Thymus (tissue), 11 donors: ENCODE measurements around the gene PLXNA4. TPM values are rescaled to one million over a fixed set of nuclear protein-coding genes. Genes with fewer than 3 reads are reported as not detected.
A peak's percentile ranks its signal among the peaks of the same experiment; 100 is the strongest.

ENCODE experiments used
- DNase-seq, 9 donors: peaks; one replicate each; pipeline ENCODE4 v3.0.0-alpha.2; 2013; ENCODE audit warnings: low spot score in 9 of 9, low read depth in 6 of 9, missing footprints in 1 of 9
- H3K27ac ChIP-seq, 2 donors: one replicate each; pipeline ENCODE4 v1.5.1; 2013; ENCODE audit warnings: control low read depth in 1 of 2, low read depth in 1 of 2, low read length in 1 of 2, mild to moderate bottlenecking in 1 of 2, moderate library complexity in 1 of 2
- H3K27me3 ChIP-seq, 2 donors: one replicate each; pipeline ENCODE4 v1.5.1; 2013; ENCODE audit warnings: low read length in 1 of 2; ENCODE audit not compliant: control insufficient read depth in 2 of 2, insufficient read depth in 1 of 2
- H3K36me3 ChIP-seq, 2 donors: one replicate each; pipeline ENCODE4 v1.5.1; 2013; ENCODE audit warnings: low read length in 1 of 2, mild to moderate bottlenecking in 1 of 2, moderate library complexity in 1 of 2; ENCODE audit not compliant: control insufficient read depth in 2 of 2, insufficient read depth in 2 of 2
- H3K4me1 ChIP-seq, 2 donors: one replicate each; pipeline ENCODE4 v1.5.1; 2013; ENCODE audit warnings: low read length in 2 of 2; ENCODE audit not compliant: control insufficient read depth in 2 of 2, insufficient read depth in 2 of 2
- H3K4me3 ChIP-seq, 2 donors: one replicate each; pipeline ENCODE4 v1.5.1; 2013; ENCODE audit warnings: low read length in 2 of 2, control low read depth in 1 of 2, mild to moderate bottlenecking in 1 of 2
- H3K9me3 ChIP-seq, 2 donors: one replicate each; pipeline ENCODE4 v1.5.1; 2013; ENCODE audit warnings: low read length in 1 of 2, mild to moderate bottlenecking in 1 of 2; ENCODE audit not compliant: control insufficient read depth in 2 of 2, insufficient read depth in 1 of 2
- WGBS: extraction: QIAGEN DNeasy Blood & Tissue Kit; methylation state at CpG from one replicate; pipeline ENCODE4 v1.1.7; 2013; 5-methylcytosine and 5-hydroxymethylcytosine counted together
- polyA plus RNA-seq: library from polyadenylated mRNA; stranded (reverse); fragments of 200-250 nt; gene quantifications from one replicate; pipeline ENCODE4 v1.2.3, GENCODE V29; 2013
- total RNA-seq: library from RNA; stranded (reverse); fragments of 120-200 nt; gene quantifications from one replicate; pipeline ENCODE4 v1.2.4, GENCODE V29; 2013
- donor health status: healthy.

Gene PLXNA4
- total and polyA plus RNA-seq, 2 donors: 0.21 to 0.66 TPM

- 79% methylated on average over 8 of the region's 8 CpGs for WGBS
- Histone ChIP-seq H3K4me1 (no peaks in the 10 kb centered on the region), H3K27me3 (no peaks in the 10 kb centered on the region), H3K36me3 (no peaks in the 10 kb centered on the region), H3K9me3 (no peaks in the 10 kb centered on the region), H3K4me3 (no peak overlapping the region), H3K27ac (no peak overlapping the region)
- DNase-seq: peak in 2 of 9 donors; percentile 4 to 17
Observed at GRCh38 chr7:132537456-132538145, 38.7 kb downstream of the PLXNA4 start.

GRCh38 chr7:132536654-132537395 lies 39.4 kb downstream of the PLXNA4 start:
- no peaks in the 10 kb centered on the region for H3K36me3 ChIP-seq
- WGBS: 94% methylated on average over 13 of the region's 13 CpGs
- no peaks in the 10 kb centered on the region for H3K4me1 ChIP-seq
- no peaks in the 10 kb centered on the region for H3K9me3 ChIP-seq
- H3K27ac ChIP-seq: no peak overlapping the region
- H3K27me3 ChIP-seq: no peaks in the 10 kb centered on the region
- H3K4me3 ChIP-seq: no peak overlapping the region
- no peak for DNase-seq

GRCh38 chr7:132533916-132534315 lies 42.4 kb downstream of the PLXNA4 start:
- H3K27me3 ChIP-seq: no peaks in the 10 kb centered on the region
- 98% methylated on average over 2 of the region's 2 CpGs for WGBS
- H3K27ac ChIP-seq: no peak overlapping the region
- H3K4me3 ChIP-seq: no peak overlapping the region
- no peaks in the 10 kb centered on the region for H3K36me3 ChIP-seq
- no peaks in the 10 kb centered on the region for H3K4me1 ChIP-seq
- H3K9me3 ChIP-seq: no peaks in the 10 kb centered on the region
- no peak for DNase-seq

GRCh38 chr7:132532281-132532680 lies 44.0 kb downstream of the PLXNA4 start:
- DNase-seq: no peak
- Histone ChIP-seq H3K4me3 (no peak overlapping the region), H3K27me3 (no peaks in the 10 kb centered on the region), H3K36me3 (no peaks in the 10 kb centered on the region), H3K9me3 (no peaks in the 10 kb centered on the region), H3K27ac (no peak overlapping the region), H3K4me1 (no peaks in the 10 kb centered on the region)
- WGBS: 92% methylated on average over 4 of the region's 4 CpGs

GRCh38 chr7:132531562-132531961 lies 44.7 kb downstream of the PLXNA4 start:
- Histone ChIP-seq H3K4me3 (no peak overlapping the region), H3K27ac (no peak overlapping the region), H3K27me3 (no peaks in the 10 kb centered on the region), H3K4me1 (no peaks in the 10 kb centered on the region), H3K9me3 (no peaks in the 10 kb centered on the region), H3K36me3 (no peaks in the 10 kb centered on the region)
- DNase-seq: no peak
- WGBS: 78% methylated on average over 5 of the region's 5 CpGs

GRCh38 chr7:132528695-132529094 lies 47.6 kb downstream of the PLXNA4 start:
- no peaks in the 10 kb centered on the region for H3K36me3 ChIP-seq
- WGBS: 95% methylated on average over 3 of the region's 3 CpGs
- no peaks in the 10 kb centered on the region for H3K27me3 ChIP-seq
- no peaks in the 10 kb centered on the region for H3K4me1 ChIP-seq
- no peak overlapping the region for H3K27ac ChIP-seq
- DNase-seq: no peak
- H3K4me3 ChIP-seq: no peak overlapping the region
- no peaks in the 10 kb centered on the region for H3K9me3 ChIP-seq

- Histone ChIP-seq H3K4me1 (no peaks in the 10 kb centered on the region), H3K9me3 (no peaks in the 10 kb centered on the region), H3K27me3 (no peaks in the 10 kb centered on the region), H3K36me3 (no peaks in the 10 kb centered on the region), H3K4me3 (no peak overlapping the region), H3K27ac (no peak overlapping the region)
- DNase-seq: no peak
- WGBS: 95% methylated on average over 17 of the region's 17 CpGs
Observed at GRCh38 chr7:132527467-132528410, 48.5 kb downstream of the PLXNA4 start.

GRCh38 chr7:132526111-132526740 lies 50.0 kb downstream of the PLXNA4 start:
- WGBS: 92% methylated on average over 7 of the region's 7 CpGs
- H3K9me3 ChIP-seq: no peaks in the 10 kb centered on the region

More at GRCh38 chr7:132526111-132526740, 50.0 kb downstream of the PLXNA4 start:
- no peak overlapping the region for H3K27ac ChIP-seq
- no peaks in the 10 kb centered on the region for H3K36me3 ChIP-seq
- no peaks in the 10 kb centered on the region for H3K27me3 ChIP-seq
- no peaks in the 10 kb centered on the region for H3K4me1 ChIP-seq
- no peak overlapping the region for H3K4me3 ChIP-seq
- DNase-seq: no peak
